GM18508 (cell line): ENCODE results near the gene BABAM2.
"Not testable (repeated sequence)": the region's sequence is repeated elsewhere in the genome, so short reads cannot be mapped to it uniquely, and the experiment has no call there.

Source experiments
- ATAC-seq: cut with Tn5 transposase; IDR thresholded peaks from one replicate; pipeline ENCODE4 v1.9.1; 2021; ENCODE audit warnings: moderate number of reproducible peaks; ENCODE audit not compliant: insufficient read depth, unreplicated experiment

The BABAM2 gene

DNA sequence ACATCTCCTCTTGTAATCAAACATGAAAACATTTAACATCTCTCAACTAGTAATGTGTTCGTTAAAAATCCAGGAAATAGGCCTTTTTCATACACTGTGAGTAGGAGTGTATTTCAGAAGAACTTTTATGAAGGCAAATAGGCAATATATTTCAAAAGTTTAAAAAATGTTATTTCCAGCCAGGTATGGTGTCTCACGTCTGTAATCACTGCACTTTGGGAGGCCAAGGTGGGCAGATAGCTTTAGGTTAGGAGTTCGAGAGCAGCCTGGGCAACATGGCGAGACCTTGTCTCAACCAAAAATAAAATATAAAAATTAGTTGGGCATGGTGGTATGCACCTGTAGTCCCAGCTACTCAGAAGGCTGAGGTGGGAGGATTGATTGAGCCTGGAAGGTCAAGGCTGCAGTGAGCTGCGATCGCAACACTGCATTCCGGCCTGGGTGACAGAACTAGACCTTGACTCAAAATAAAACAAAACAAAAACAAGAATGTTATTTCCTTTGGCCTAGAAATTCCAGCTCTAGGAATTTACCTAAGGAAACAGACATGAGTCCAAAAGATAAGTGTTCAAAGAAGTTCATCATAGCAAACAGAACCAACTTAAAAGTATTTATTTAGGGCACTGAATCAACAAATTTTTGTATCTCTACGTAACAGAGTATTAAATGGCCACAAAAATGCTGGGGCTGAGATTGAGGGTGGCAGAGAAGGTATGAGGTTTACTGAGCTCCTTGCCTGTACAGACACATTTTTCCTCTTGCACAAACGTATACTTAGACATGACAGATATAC is 15.2 kb upstream of the BABAM2 start:
- ATAC-seq, result no peak

GRCh38 chr2:27878825-27879224 is 11.7 kb upstream of the BABAM2 start:
- ATAC-seq, result no peak

- not testable (repeated sequence) for ATAC-seq
Measured at GRCh38 chr2:27881815-27882583, 8.5 kb upstream of the BABAM2 start.

DNA sequence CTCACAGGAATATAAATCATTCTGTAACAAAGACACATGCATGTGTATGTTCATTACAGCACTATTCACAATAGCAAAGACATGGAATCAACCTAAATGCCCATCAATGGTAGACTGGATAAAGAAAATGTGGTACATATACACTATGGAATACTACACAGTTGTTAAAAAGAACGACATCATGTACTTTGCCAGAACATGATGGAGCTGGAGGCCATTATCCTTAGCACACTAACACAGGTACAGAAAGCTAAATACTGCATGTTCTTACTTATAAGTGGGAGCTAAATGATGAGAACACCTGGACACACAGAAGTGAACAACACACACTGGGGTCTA is 8.0 kb upstream of the BABAM2 start:
- ATAC-seq, result not testable (repeated sequence)

DNA sequence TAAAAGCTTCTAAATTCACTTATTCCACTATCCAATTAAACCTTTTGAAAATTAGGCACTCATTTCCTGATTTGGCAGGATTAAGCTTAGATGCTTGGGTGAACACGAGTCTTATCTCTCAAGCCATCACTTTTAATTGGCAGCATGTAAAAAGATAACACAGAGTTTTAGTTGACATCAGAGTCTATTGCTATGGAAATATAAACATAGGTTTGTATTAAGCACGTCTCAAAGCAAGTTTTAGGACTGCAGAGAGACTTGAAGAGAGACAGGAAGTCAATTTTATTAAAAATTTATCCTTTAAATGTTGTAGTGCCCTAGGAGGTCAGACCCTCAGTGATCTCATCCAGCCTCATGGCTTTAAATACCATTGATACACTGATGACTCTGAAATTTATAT is 5.9 kb upstream of the BABAM2 start:
- no peak for ATAC-seq

DNA sequence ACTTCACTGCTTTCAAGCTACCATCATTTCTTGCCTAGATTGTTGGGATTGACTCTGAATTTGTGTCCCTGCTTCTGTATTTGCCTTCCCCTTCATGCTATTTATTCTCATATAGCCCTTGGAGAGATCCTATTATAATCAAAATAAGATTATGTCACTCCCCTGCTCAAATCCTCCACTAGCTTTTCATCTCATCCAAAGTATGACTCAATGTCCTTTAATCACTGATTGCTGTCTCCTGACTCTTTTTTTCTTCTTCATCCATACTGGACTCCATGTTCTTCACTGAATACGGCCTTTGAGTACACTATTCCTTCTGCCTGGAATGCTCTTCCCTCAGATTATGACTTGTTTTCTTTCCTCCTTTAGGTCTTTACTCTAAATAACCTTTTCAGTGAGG is 5.3 kb upstream of the BABAM2 start:
- no peak for ATAC-seq

GRCh38 chr2:27885661-27886060 is 4.9 kb upstream of the BABAM2 start:
- no peak for ATAC-seq

GRCh38 chr2:27886322-27886721 is 4.2 kb upstream of the BABAM2 start:
- no peak for ATAC-seq

DNA sequence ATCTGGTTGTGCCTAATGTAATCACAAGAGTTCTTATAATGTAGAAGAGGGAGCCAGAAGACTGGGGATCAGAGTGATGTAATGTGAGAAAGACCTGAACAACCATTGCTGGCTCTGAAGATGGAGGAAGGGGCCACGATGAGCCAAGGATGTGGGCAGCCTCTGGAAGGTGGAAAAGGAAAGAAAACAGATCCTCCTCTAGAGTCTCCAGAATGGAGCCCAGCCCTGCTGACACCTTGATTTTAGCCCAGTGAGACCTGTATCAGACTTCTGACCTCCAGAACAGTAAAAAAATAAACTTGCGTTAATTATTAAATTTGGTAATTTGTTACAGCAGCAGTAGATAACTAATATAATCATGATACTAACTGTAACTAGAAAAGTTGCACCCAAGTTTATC is 3.4 kb upstream of the BABAM2 start:
- no peak for ATAC-seq

- ATAC-seq, result no peak
Measured at GRCh38 chr2:27887830-27888229, 2.7 kb upstream of the BABAM2 start.

GRCh38 chr2:27888790-27889189 is 1.7 kb upstream of the BABAM2 start:
- no peak for ATAC-seq

DNA sequence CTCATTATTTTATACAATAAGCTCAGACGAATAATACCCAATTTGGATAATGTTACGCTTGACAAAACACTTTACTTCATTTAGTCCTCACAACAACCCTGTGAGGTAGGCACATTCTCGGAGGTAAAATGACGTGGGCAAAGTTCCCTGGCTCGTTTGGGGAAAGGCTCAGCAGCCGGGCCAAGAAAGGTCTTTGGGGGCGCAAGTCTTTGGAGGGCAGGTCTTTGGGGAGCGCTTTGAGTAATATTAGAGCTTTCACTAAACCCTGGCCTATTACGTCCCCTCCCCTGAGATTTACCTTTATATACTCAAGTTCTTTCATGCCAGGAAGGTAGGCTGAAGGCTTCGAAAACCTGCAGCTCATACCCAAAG is 769 bp upstream of the BABAM2 start:
- ATAC-seq, result no peak

DNA sequence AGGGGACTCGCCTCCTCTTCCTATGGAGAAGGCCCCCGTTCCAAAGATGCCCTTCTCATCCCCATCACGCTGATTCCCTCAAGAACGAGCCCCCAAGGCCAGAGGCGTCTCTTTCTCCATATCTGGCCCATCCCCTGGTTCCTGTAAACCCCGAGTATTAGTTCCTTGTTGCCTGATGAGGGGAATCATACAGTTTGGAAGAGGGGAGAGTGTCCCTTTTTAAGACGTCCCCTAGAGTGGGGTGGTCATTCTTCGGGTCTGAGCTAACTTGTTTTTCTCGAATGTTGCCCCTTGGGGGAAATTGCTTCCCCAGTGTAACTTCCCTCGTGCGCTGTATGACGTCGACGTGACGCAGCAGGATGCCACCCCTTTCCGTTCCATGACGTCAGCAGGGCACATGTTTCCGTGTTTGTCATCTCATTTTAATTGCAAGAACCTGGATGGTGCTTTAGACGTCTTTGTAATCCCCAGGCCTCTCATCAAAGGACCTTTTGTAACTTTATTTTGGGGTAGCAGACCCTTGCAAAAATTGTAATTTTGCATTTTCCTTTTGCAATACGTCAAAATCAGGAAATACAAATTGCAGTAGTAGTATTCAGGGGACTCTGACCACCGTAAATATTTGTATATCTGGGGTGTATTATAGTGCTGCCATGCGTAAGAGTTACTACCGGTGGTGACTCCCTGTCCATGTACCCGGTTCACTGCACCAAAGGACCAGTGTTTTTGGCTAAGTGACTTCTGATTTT is 569 bp downstream of the BABAM2 start:
- no peak for ATAC-seq

GRCh38 chr2:27891673-27892105 is 1.2 kb downstream of the BABAM2 start:
- no peak for ATAC-seq

DNA sequence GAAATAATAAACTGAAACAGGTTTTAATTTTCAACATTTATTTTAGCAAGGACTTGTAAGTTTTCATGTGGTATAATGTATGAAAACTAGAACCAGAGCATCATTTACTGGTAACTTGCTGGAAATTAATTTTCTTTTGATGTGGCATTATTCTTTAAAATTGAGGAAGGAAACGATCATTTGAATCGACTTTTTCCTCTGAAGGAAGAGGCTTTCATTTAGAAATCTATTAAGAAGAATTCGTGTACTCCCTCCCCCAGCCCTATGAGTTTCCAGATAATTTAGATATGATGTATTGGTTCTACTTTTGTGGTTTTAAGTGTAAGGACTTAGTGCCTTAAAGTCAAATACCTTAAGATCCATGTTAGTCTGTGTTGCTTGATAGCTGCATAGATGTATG is 2.5 kb downstream of the BABAM2 start:
- ATAC-seq, result no peak

- ATAC-seq, result no peak
Measured at GRCh38 chr2:27897717-27898116, 7.2 kb downstream of the BABAM2 start.

GRCh38 chr2:27901234-27901633 is 10.7 kb downstream of the BABAM2 start:
- ATAC-seq, result no peak

GRCh38 chr2:27902098-27902497 is 11.6 kb downstream of the BABAM2 start:
- no peak for ATAC-seq

- ATAC-seq, result no peak
Measured at GRCh38 chr2:27903018-27903417, 12.5 kb downstream of the BABAM2 start.

DNA sequence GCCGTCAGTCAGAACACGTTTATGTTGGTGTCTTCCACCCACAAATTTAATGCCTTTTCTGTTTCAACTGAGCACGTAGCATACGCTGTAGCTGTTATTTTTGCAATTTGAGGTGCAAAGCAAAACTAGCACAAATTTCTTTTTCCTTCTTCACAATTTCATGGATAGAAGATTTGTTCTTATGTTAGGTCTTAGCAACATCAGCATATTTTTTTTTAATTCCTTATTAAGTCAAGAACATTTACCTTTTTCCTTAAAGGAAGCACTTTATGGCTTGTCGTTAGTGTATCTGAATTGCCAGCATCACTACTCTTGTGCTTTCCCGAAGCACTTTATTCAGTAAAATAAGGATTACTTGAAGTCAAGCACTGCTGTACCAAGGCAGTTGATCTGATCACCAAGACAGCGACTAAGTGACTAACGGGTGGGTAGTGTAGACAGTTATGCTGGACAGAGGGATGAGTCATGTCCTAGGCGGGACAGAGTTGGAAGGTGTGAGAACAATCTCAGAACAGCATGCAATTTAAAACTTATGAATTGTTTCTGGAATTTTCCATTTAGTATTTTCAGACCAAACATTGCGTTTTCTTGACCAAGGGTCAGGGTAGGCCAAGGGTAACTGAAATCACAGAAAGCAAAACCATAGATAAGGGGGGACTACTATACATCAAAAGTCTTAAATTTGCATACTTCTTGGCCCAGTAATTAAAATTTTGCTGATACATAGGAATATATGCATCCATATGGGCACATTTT is 13.3 kb downstream of the BABAM2 start:
- ATAC-seq, result no peak

GRCh38 chr2:27904405-27904665 is 13.8 kb downstream of the BABAM2 start:
- ATAC-seq, result no peak
